Inferior parietal cortex (tissue), 1 donor: ENCODE measurements around the gene FLCN.

Experiments used
- DNase-seq: peaks from one replicate; pipeline ENCODE4 v3.0.0-alpha.2; 2016; ENCODE audit errors: extremely low spot score

Gene FLCN

GRCh38 chr17:17235212-17236174 is 1.5 kb downstream of the FLCN start:
- DNase-seq, result no peak

GRCh38 chr17:17232303-17232621 is 4.7 kb downstream of the FLCN start:
- no peak for DNase-seq

GRCh38 chr17:17231621-17232302 is 5.2 kb downstream of the FLCN start:
- DNase-seq, result no peak

GRCh38 chr17:17229416-17230384 is 7.3 kb downstream of the FLCN start:
- DNase-seq, result no peak

- no peak for DNase-seq
Measured at GRCh38 chr17:17228521-17229279, 8.3 kb downstream of the FLCN start.

- no peak for DNase-seq
Measured at GRCh38 chr17:17227608-17228520, 9.1 kb downstream of the FLCN start.

- DNase-seq, result no peak
Measured at GRCh38 chr17:17226451-17227265, 10.3 kb downstream of the FLCN start.

GRCh38 chr17:17225901-17226300 is 11.1 kb downstream of the FLCN start:
- no peak for DNase-seq

GRCh38 chr17:17224137-17224536 is 12.8 kb downstream of the FLCN start:
- DNase-seq, result no peak

GRCh38 chr17:17223736-17224135 is 13.2 kb downstream of the FLCN start:
- DNase-seq, result no peak

- DNase-seq, result no peak
Measured at GRCh38 chr17:17221329-17221728, 15.6 kb downstream of the FLCN start.

- DNase-seq, result no peak
Measured at GRCh38 chr17:17220529-17220928, 16.4 kb downstream of the FLCN start.

- no peak for DNase-seq
Measured at GRCh38 chr17:17217995-17218394, 19.0 kb downstream of the FLCN start.

GRCh38 chr17:17216776-17217175 is 20.2 kb downstream of the FLCN start:
- no peak for DNase-seq

- no peak for DNase-seq
Measured at GRCh38 chr17:17216236-17216635, 20.7 kb downstream of the FLCN start.

- no peak for DNase-seq
Measured at GRCh38 chr17:17215575-17215974, 21.4 kb downstream of the FLCN start.

GRCh38 chr17:17214646-17215436 is 22.1 kb downstream of the FLCN start:
- no peak for DNase-seq

GRCh38 chr17:17213775-17214174 is 23.2 kb downstream of the FLCN start:
- DNase-seq, result no peak
